Tongue (tissue), 2 donors: ENCODE results near the gene WWTR1. TPM values are rescaled to one million over a fixed set of nuclear protein-coding genes. Genes with fewer than 3 reads are reported as not detected.

Source experiments
- DNase-seq: peaks from one replicate; pipeline ENCODE4 v3.0.0-alpha.2; 2015
- total RNA-seq: library from RNA; depleted of rRNA; stranded (reverse); fragments of >200 nt; gene quantifications from one replicate; pipeline ENCODE4 v1.2.3, GENCODE V29; 2014

The WWTR1 gene
- total RNA-seq, 1 donor from 2014 or later = 93.9 TPM

- DNase-seq = no peak
Measured at GRCh38 chr3:149654188-149654601, 3.6 kb downstream of the WWTR1 start.

DNA sequence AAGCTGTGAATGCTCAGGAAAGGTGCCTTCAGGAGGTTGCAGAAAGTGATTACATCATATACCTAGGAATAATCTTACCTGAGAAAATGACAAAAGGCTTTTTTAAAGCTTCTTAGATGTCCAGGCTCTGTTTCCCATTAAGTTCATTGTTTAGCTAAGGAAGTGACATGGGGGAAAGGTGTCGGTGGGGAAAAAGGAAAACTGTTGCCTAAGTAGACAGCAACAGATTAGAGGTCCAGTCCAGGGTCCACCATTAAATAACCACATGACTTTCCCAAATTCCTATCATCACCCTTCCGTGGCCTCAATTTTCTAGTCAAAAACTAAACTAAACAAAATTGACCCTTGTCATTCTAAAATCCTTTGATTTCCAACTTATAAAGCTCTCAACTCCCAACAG is 4.3 kb downstream of the WWTR1 start:
- no peak for DNase-seq

GRCh38 chr3:149653136-149653535 is 4.7 kb downstream of the WWTR1 start:
- no peak for DNase-seq

- DNase-seq = no peak
Measured at GRCh38 chr3:149650828-149651227, 7.0 kb downstream of the WWTR1 start.

DNA sequence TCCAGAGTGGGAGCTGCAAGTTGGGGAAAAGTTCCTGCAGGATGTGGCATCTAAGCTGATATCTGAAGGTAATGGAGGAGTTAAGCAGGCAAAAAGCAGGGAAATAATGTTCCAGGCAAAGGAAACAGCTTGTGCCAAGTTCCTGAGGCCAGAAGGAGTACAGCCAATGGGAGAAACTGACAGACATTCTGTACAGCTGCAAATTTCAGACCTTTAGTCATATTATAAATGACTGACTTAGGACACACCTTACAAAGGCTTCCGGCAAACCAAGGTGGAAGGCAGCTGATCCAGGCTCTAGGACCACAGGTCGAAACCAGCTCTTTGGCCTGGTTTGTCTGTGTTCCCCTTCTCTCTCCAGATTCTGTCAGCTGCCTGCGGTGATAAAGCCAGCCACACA is 9.3 kb downstream of the WWTR1 start:
- peak; percentile 39 for DNase-seq

DNA sequence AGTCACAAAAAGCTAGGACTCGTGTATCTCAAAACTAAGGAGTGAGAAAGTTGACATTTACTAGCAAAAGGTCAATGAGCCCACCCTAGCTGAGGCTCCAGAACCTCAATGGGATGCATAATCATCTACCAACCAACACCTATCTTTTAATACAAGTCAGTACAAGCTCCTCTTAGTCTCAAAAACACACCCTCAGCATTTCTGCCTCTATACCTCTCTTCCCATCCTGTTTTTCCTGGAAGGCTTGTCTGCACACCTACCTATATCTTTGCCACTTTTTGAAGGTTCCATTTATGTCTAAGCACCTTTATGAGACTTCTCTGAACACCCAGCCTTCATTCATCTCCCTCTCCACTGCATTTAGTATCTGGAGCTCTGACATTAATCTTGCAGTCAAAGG is 10.0 kb downstream of the WWTR1 start:
- no peak for DNase-seq

DNA sequence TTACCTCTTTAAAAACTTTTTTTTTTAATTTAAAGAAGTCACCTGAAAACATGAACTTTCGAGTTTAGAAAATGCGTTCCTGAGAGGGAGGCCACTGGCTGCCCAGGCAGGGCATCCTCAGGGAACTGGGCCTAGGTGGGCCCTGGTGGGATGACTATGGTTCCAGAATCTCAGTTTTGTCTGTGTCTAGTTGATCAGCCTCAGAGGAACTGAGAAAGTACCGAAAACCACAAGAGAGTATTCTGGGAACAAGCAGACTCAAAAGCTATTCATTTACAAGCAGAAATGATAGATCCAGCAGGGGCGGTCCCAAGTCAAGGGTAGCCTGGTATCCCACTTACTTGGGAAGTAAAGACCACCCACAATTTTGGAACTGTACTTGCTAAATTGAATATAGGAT is 10.5 kb downstream of the WWTR1 start:
- DNase-seq = no peak

DNA sequence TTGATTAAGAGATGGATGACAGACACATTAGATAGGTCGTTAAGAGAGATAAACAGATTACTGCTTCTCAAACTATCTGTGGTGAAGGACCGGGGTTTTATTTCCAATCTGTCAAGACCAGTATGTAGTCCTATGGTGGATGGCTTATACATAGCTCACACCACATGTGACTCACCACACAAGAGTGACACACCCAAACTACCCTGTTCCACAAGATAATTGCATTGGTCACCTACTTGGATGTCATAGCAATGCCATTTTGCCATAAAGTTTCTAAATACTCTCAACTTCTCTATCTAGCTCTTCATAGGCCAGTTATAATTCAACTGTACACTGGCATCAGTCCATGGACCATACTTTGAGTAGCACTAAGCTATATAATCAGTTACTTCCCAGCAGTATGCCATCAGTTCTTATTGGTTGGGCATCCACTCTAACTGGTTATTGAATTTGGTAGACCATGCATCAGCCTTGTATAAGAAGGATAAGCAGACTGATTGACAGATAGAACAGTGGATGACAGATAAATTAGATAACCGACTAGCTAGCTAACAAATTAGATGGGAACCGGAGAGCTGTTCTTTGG is 11.6 kb downstream of the WWTR1 start:
- no peak for DNase-seq

- DNase-seq = no peak
Measured at GRCh38 chr3:149643963-149644362, 13.9 kb downstream of the WWTR1 start.

DNA sequence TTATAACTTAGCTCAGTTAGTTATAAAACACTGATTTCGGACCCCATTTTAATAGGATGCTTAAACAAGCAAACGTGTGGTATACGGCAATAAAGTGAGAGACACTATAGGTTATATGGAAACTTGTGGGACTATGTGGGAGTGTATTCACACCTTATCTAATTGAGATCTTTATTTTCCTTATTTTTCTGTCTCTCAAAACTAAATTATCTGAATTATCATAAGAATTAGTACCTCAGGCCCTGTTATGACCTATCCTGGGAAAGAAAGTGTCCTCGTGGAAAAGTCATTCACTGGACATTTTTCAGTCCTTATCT is 14.4 kb downstream of the WWTR1 start:
- DNase-seq = no peak

- DNase-seq = no peak
Measured at GRCh38 chr3:149640976-149641728, 16.7 kb downstream of the WWTR1 start.

GRCh38 chr3:149639093-149639486 is 18.7 kb downstream of the WWTR1 start:
- no peak for DNase-seq

DNA sequence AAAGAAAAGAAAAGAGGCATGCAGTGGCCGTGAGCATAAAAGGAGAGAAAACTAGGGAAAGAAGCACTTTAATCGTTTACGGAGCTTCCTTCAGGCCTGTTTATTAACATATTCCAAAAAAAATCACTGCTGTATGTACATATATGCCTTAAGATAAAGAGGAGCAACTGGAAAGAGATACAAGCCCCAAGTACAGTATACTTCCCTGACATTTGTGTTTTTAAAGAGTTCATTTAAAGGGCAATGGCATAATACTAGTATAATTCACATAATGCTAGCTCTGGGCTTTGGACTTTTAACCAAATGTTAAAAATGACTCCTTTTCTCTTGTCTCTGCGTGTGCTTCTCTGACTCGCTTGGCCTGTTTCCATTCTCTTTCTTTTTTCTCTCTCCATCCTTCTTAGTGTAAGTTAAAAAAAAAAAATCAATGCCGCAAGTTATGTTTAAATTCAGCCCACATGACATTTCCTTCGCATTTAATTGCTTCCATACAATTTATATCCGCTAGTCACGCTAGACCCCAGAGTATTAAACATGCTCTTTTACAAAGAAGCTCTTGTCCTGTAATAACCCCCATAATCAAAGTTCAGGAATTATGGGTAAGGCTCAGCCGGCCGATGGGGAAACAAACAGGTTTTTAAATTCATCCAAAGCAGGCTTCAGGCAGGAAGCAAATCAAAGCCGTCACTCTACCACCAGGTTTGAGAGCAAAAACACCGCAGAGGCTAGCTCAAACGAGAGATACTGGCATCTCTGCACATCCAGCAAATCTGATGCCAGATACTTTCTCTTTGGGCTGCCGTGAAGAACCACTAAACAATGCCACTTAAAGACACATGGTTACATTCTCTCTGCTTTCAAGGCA is 19.4 kb downstream of the WWTR1 start:
- DNase-seq = peak; percentile 76

DNA sequence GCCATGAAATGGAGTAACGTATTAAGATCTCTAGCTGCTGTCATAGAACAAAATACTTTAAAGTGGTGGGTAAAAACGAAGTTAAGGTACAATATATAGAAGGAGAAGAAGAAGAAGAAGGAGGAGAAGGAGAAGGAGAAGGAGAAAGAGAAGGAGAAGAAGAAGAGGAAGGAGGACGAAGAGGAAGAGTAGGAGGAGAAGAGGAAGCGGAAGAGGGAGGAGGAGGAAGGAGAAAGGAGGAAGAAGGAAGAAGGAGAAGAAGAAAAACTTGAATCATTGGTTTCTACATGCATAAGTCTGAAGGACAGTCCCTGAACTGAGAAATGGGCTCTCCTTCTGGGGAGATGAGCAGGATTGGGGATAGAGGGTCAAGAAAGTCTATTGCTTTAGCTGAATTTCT is 22.4 kb downstream of the WWTR1 start:
- no peak for DNase-seq

DNA sequence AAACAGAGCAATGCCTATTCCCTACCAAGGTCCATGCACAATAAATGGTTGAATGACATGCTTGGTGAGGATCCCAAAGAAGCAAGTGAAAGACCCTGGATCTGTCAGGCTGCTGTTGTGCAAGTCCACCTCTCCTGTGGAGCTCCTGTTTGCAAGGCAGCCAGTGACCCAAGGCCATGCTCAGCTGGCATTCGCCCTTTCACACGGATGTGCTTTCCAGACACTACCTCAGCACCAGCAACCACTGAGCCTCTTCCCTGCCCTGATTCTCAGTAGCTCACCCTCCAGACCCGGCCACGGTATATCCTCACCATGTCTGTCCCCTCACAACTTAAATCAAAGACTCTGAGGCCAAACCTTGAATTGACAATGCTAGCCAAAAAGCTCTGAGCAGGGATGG is 23.3 kb downstream of the WWTR1 start:
- no peak for DNase-seq

DNA sequence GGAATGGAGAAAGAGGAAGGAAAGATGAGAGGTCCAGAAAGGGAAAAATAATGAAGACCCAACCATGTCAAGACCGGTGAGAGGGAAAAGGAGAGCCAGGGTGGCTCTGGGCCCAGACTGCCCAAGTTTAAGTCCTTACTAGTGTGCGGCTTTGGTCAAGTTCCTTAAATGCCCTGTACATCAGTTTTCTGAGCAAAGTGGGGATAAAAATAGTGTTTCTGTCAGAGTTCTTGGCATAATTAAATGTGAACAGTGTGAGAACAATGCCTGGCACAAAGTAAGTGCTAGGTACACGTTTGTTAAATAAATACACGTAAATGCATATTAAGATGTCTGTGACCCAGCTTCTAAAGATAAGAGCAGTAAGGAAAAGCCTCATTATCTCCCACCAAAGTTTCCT is 23.8 kb downstream of the WWTR1 start:
- DNase-seq = no peak

DNA sequence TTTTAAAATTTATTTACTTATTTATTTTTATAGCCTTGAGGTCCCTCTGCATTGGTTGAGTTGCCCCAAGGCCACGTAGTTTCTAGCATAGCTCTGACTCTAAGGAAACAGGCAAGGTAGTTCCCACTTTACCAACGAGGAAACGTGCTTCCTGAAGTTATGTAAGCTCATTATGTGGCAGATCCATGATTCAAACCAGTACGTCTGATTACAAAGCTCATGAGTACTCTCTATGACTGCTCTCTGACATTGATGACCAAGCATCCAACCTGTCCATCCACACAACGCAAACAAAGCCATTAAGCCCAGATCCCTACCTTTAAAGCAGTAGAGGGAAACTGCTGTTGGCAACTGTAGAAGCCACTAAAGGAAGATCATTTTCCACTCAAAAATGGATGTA is 25.6 kb downstream of the WWTR1 start:
- DNase-seq = no peak

DNA sequence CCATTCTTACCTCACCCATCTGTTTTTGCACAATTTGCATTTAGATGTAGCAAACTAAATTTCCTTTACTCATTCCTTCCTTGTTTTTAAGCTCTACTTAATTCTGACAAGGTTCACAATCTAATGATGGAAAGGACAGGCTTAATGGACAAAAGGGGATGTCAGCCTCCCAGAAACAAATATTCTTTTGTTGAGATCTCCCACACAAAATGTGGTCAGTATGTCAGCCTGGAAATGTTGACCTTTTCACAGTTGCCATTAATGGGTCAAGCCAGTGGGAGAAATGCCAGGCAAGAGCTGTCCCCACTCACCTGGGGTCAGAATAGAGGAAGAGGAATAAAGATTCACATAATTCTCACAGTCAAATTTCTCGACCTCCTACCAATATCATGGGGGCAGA is 27.0 kb downstream of the WWTR1 start:
- no peak for DNase-seq

GRCh38 chr3:149628957-149629670 is 28.7 kb downstream of the WWTR1 start:
- DNase-seq = no peak

DNA sequence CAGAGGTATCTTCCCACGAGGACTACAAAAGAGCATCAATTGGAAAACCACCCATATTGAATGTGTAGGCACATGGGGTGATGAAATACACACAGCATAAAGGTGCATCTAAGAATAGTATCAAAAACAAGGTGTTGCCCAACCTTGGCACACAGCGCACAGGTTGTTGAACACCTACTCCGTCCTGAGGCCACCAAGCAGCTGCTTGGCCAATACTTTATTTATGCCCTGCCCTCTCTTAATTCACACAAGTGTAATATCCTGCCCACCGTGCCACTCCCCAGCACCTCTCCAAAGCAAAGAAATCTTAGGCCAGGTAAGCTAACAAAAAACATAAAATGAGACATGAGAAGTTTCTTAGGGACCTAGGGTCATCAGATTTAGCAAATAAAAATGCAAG is 31.2 kb downstream of the WWTR1 start:
- DNase-seq = no peak

DNA sequence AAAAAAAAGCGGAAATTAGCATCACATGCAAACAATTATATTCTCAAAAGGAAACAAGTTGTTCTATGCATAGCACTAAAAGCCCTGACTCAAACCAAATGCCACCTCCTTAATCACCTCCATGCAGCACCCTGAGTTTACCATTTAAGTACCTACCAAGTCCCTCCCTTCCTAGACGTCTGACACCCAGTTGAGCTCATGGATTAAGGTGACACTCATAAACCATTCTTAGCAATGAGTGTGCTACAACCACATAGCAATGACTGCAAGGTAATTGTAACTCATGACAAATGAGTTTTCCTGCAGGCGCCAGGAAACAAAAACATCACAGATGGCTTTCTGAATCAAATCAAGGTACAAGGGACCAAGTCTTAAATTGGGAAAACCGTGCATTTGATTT is 32.0 kb downstream of the WWTR1 start:
- no peak for DNase-seq

DNA sequence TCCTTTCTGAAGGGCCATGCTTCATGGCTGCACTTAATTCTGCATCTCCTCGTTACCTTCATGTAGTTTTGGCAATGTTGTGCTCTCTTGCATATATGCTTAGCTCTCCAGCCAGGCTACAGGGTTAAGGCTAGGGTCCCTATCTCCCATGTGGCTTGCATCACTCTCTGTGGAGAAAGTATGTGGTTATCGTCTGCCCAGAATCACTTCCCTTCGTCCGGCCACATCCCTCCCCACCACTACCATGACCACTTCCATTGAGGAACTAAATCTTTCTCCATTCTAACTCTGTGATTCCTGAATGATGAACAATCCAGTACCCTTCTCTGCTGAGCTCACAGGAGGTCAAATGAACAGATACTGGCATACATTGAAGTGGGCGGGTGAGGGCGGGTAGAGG is 34.0 kb downstream of the WWTR1 start:
- DNase-seq = no peak
